ENCODE data around the gene LIN7C. TPM values are rescaled to one million over a fixed set of nuclear protein-coding genes. Genes with fewer than 3 reads are reported as not detected.

LIN7C gene
- total RNA-seq, 4 donors from 2014 or later: 26.4 to 41.2 (median 34.6) TPM

DNA sequence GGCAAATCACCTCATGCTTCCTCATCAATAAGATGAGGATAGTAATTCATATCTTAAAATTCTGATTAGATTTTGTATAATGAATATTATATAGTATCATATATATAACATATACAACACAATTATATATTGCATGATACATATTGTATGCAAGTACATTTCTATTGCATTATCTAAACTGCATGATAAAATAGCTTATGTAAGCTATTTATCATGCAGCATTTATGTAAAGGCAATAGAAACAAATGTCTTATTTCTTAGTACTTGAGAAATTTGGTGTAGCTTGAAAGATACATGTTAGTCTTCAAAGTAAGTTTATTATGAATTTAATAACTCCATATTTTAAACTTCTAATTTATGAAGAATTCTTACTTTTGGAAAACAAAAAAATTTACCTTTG is 5.5 kb downstream of the LIN7C start:
- H3K4me1 ChIP-seq: peaks cover 0 to 31% (median 6%) of the 10 kb centered on the region in 4 donors
- no peak overlapping the region for H3K27ac ChIP-seq
- H3K9me3 ChIP-seq: no peaks in the 10 kb centered on the region
- no peak for DNase-seq
- H3K27me3 ChIP-seq: no peaks in the 10 kb centered on the region
- peaks cover 0 to 31% (median 0%) of the 10 kb centered on the region in 3 donors for H3K36me3 ChIP-seq
- H3K4me3 ChIP-seq: no peak overlapping the region
- no peak for TF ChIP-seq POLR2A (IDR thresholded peaks at IDR 0.05)
- no peak for TF ChIP-seq CTCF (IDR thresholded peaks at IDR 0.05)

DNA sequence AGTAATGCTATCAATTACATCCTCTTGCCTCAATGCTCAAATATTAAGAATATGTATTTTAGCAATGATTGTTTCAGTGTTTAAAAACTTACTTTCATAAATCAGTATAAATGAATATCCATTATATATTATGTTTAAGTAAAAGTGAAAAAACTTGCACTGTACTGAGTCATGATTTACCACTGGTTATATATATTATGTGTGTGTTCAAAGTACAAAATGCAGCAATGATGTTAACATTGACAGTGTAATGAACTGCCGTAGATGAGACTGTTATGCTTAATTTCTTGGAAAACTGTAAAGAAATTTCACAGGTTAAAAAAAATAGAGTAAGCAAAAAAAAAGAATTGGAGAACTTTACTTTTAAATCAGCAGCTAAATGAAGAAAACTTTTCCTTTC is 8.7 kb downstream of the LIN7C start:
- TF ChIP-seq CTCF (IDR thresholded peaks at IDR 0.05) (no peak), POLR2A (IDR thresholded peaks at IDR 0.05) (no peak)
- Histone ChIP-seq H3K27ac (no peak overlapping the region), H3K27me3 (no peaks in the 10 kb centered on the region), H3K4me1 (peaks cover 0 to 20% (median 0%) of the 10 kb centered on the region in 4 donors), H3K4me3 (no peak overlapping the region), H3K9me3 (no peaks in the 10 kb centered on the region), H3K36me3 (peaks cover 0 to 47% (median 0%) of the 10 kb centered on the region in 3 donors)
- DNase-seq: no peak

- Histone ChIP-seq H3K36me3 (peaks cover 0 to 52% (median 0%) of the 10 kb centered on the region in 3 donors), H3K4me1 (peaks cover 0 to 16% (median 0%) of the 10 kb centered on the region in 4 donors), H3K4me3 (no peak overlapping the region), H3K9me3 (no peaks in the 10 kb centered on the region), H3K27ac (no peak overlapping the region), H3K27me3 (no peaks in the 10 kb centered on the region)
- no peak for DNase-seq
- TF ChIP-seq POLR2A (IDR thresholded peaks at IDR 0.05) (no peak), CTCF (IDR thresholded peaks at IDR 0.05) (peak in 4 of 6 experiments; percentile 34 to 50 (median 43))
Observed at GRCh38 chr11:27497284-27497866, 9.2 kb downstream of the LIN7C start.

DNA sequence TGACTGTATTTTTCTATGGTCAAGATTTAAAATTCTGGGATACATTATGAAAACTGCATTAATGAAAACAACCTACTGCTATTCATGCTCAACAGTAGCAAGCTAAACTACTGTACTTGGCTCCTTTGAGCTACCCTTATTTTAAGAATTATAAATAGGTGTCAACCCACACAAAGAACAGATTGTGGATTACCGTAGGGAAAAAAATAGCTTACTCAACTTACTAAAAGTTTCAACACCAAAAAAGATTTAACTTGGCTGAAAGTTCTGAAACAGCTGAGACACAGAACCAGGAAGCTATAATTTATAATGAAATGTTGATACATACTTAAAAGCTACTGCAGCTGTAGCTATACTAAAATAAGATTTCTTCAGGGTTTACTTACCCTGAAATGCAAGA is 10.1 kb downstream of the LIN7C start:
- H3K36me3 ChIP-seq: peaks cover 0 to 59% (median 0%) of the 10 kb centered on the region in 3 donors
- peaks cover 0 to 16% (median 0%) of the 10 kb centered on the region in 4 donors for H3K4me1 ChIP-seq
- no peak overlapping the region for H3K4me3 ChIP-seq
- no peak overlapping the region for H3K27ac ChIP-seq
- H3K27me3 ChIP-seq: no peaks in the 10 kb centered on the region
- TF ChIP-seq CTCF (IDR thresholded peaks at IDR 0.05) (no peak), POLR2A (IDR thresholded peaks at IDR 0.05) (no peak)
- no peaks in the 10 kb centered on the region for H3K9me3 ChIP-seq
- DNase-seq: no peak

DNA sequence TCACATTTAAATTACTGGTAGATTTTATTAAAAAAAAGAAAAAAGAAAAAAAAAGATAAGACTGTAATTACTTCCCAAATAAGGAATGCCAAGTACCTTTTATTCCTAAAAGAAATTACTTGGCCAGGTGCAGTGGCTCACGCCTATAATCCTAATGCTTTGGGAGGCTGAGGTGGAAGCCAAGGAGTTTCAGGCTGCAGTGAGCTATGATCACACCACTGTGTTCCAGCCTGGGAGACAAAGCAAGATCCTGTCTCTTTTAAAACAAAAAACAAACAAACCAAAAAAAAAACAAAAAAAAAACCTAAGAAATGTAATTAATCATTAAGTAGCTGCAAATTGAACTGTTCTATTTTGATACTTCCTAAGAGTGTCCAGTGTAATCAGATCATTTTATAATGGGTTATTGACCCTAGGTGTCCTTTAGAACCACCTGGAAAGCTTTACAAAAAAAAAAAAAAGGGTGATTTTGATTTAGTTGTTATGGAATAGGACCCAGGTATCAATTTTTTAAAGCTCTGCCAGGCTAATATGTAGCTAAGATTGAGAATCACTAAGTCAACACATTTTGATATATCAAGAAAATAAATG is 10.8 kb downstream of the LIN7C start:
- TF ChIP-seq POLR2A (IDR thresholded peaks at IDR 0.05) (no peak), CTCF (IDR thresholded peaks at IDR 0.05) (no peak)
- no peaks in the 10 kb centered on the region for H3K9me3 ChIP-seq
- no peak overlapping the region for H3K27ac ChIP-seq
- H3K4me3 ChIP-seq: no peak overlapping the region
- no peak for DNase-seq
- peaks cover 0 to 57% (median 0%) of the 10 kb centered on the region in 3 donors for H3K36me3 ChIP-seq
- no peaks in the 10 kb centered on the region for H3K27me3 ChIP-seq
- H3K4me1 ChIP-seq: peaks cover 0 to 16% (median 0%) of the 10 kb centered on the region in 4 donors
